Spleen (tissue), 11 donors: ENCODE data around the gene SF3A1. TPM values are rescaled to one million over a fixed set of nuclear protein-coding genes. Genes with fewer than 3 reads are reported as not detected.

Experiments
- DNase-seq: peaks from one replicate; pipeline ENCODE4 v3.0.0-alpha.2; 2020
- H3K27ac ChIP-seq, 8 donors: fragments of 200-600 bp; sonication (generic) in 7 of 8; 1 replicate in 4 of 8; 2 replicates in 4 of 8; pipeline versions ENCODE4 v1.5.0 to v1.8.0; 2016 to 2021; ENCODE audit warnings: inconsistent platforms in 4 of 8, mild to moderate bottlenecking in 4 of 8, moderate library complexity in 1 of 8
- H3K27me3 ChIP-seq, 7 donors: fragments of 200-600 bp; sonication (generic) in 6 of 7; replicated peaks in 1 of 7; 1 replicate in 4 of 7; 2 replicates in 3 of 7; pipeline versions ENCODE4 v1.5.0 to v1.8.0; 2016 to 2021; ENCODE audit warnings: inconsistent platforms in 3 of 7, mild to moderate bottlenecking in 1 of 7
- H3K36me3 ChIP-seq, 6 donors: fragments of 200-600 bp; sonication (generic) in 5 of 6; 1 replicate in 4 of 6; 2 replicates in 2 of 6; pipeline versions ENCODE4 v1.5.0 to v1.8.0; 2016 to 2021; ENCODE audit warnings: inconsistent platforms in 2 of 6
- H3K4me1 ChIP-seq, 6 donors: fragments of 200-600 bp; sonication (generic) in 5 of 6; 1 replicate in 3 of 6; 2 replicates in 3 of 6; pipeline versions ENCODE4 v1.5.0 to v1.8.0; 2016 to 2021; ENCODE audit warnings: inconsistent platforms in 3 of 6
- H3K4me3 ChIP-seq, 8 donors: fragments of 200-600 bp; sonication (generic) in 7 of 8; 1 replicate in 4 of 8; 2 replicates in 4 of 8; pipeline versions ENCODE4 v1.5.0 to v1.8.0; 2016 to 2021; ENCODE audit warnings: inconsistent platforms in 4 of 8, mild to moderate bottlenecking in 4 of 8, moderate library complexity in 2 of 8
- H3K9me3 ChIP-seq, 8 donors: fragments of 200-600 bp; sonication (generic) in 7 of 8; 1 replicate in 4 of 8; 2 replicates in 4 of 8; pipeline versions ENCODE4 v1.5.0 to v1.8.0; 2016 to 2021; ENCODE audit warnings: inconsistent platforms in 4 of 8
- CTCF ChIP-seq, 11 experiments: fragments of 200-600 bp in 7 of 11; fragments of 450-650 bp in 4 of 11; sonication (generic) in 4 of 11; IDR thresholded peaks in 8 of 11; conservative IDR thresholded peaks in 3 of 11; 1 replicate in 7 of 11; 2 replicates in 4 of 11; pipeline versions ENCODE4 v1.4.0 to v1.8.0; 2016 to 2021; ENCODE audit warnings: antibody characterized with exemption in 11 of 11, inconsistent platforms in 4 of 11, mild to moderate bottlenecking in 1 of 11
- POLR2A ChIP-seq, 3 donors: fragments of 450-650 bp; IDR thresholded peaks; one replicate each; pipeline ENCODE4 v1.5.1; 2017; ENCODE audit warnings: antibody characterized with exemption in 3 of 3, mild to moderate bottlenecking in 1 of 3
- POLR2AphosphoS5 ChIP-seq, 3 donors: sonication (generic); formaldehyde crosslinking; IDR thresholded peaks; one replicate each; pipeline ENCODE4 v1.5.1; 2017; ENCODE audit warnings: antibody characterized with exemption in 3 of 3
- WGBS, 5 donors: extraction: QIAGEN DNeasy Blood & Tissue Kit in 3 of 5; methylation state at CpG; one replicate each; pipeline versions ENCODE4 v1.1.5 to v1.1.7; 2013 to 2018; 5-methylcytosine and 5-hydroxymethylcytosine counted together
- intact Hi-C: fragments of 100-400 bp; cut with DNase I; formaldehyde crosslinking; loops from one replicate; pipeline ENCODE4 v1.15.0; 2023; ENCODE audit warnings: low total_unique reads
- polyA plus RNA-seq, 3 donors: library from polyadenylated mRNA; stranded (reverse); fragments of 200-250 nt; gene quantifications; one replicate each; pipeline ENCODE4 v1.2.1, GENCODE V29; 2013
- total RNA-seq, 7 donors: library from RNA; depleted of rRNA in 3 of 7; stranded (reverse); fragments of >200 nt in 3 of 7; fragmentation: NEBNext Ultra II Directional in 4 of 7; extraction: Animal tissue kit (Norgen Biotek cat#: 25700) in 4 of 7; gene quantifications; one replicate each; pipeline versions ENCODE4 v1.1.0 to v1.2.1, GENCODE V29; 2016 to 2021
- donor health status: healthy with polysubstance abuse.
- donor health status: DM: no; HTN: no; CAD: no; lungs with moderate emphysema.
- donor health status: DM: no; HTN: no; CAD: no.
- donor health status: Bipolar disorder and iron deficiency.
- donor health status: healthy.
- donor health status: DM: no; HTN: no; CAD: no.
- donor health status: DM: yes; HTN: yes; CAD: no.

Gene SF3A1
- total and polyA plus RNA-seq, 10 donors, result 14.9 to 223 (median 175) TPM

GRCh38 chr22:30309951-30310741 is 46.5 kb downstream of the SF3A1 start:
- H3K36me3 ChIP-seq, result peaks cover 0 to 5% (median 0%) of the 10 kb centered on the region in 6 donors
- 38 to 49% (median 44%) methylated on average over 7 of the region's 7 CpGs for WGBS, 5 donors
- no peak for DNase-seq
- intact Hi-C loops, result no loop called here
- H3K4me3 ChIP-seq, result peak overlapping the region in 1 of 8 donors; percentile 27
- H3K27me3 ChIP-seq, result no peaks in the 10 kb centered on the region
- peak in 1 of 3 donors; percentile 56 for TF ChIP-seq POLR2AphosphoS5 (IDR thresholded peaks at IDR 0.05)
- peak in 1 of 11 experiments; percentile 10 for TF ChIP-seq CTCF (IDR thresholded peaks at IDR 0.05 in 8 of 11, conservative IDR thresholded peaks at IDR 0.05 in 3 of 11)
- no peak for TF ChIP-seq POLR2A (IDR thresholded peaks at IDR 0.05)
- H3K27ac ChIP-seq, result peak overlapping the region; percentile 68 to 94 (median 88)
- H3K4me1 ChIP-seq, result peaks cover 94 to 100% (median 99%) of the 10 kb centered on the region in 6 donors
- no peaks in the 10 kb centered on the region for H3K9me3 ChIP-seq

GRCh38 chr22:30308518-30309230 is 48.0 kb downstream of the SF3A1 start:
- intact Hi-C loops, result no loop called here
- peaks cover 96 to 100% (median 99%) of the 10 kb centered on the region in 6 donors for H3K4me1 ChIP-seq
- H3K4me3 ChIP-seq, result no peak overlapping the region
- H3K9me3 ChIP-seq, result no peaks in the 10 kb centered on the region
- peak overlapping the region; percentile 68 to 94 (median 88) for H3K27ac ChIP-seq
- DNase-seq, result no peak
- H3K36me3 ChIP-seq, result peaks cover 0 to 8% (median 0%) of the 10 kb centered on the region in 6 donors
- TF ChIP-seq POLR2AphosphoS5 (IDR thresholded peaks at IDR 0.05) (peak in 1 of 3 donors; percentile 13), POLR2A (IDR thresholded peaks at IDR 0.05) (no peak)
- no peaks in the 10 kb centered on the region for H3K27me3 ChIP-seq
- whole genome bisulfite sequencing, 5 donors, result 59 to 66% (median 63%) methylated on average over 5 of the region's 5 CpGs

DNA sequence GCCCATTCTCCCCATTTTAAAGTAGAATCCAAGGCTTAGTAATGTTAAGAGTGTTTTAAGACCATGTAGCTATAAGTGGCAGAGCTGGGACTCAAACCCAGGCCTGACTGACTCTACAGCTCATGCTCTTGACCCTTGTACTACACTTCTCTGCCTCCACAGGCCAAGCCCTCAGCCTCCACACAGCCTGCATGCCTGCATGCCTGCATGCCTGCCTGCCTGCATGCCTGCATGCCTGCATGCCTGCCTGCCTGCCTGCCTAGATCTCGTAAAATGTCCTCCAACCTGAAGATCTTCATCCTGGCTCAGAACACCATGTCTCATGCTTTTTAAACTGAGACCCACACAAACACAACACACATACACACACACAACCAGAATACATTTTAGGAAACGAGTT is 48.6 kb downstream of the SF3A1 start:
- Histone ChIP-seq H3K4me3 (no peak overlapping the region), H3K27ac (peak overlapping the region; percentile 68 to 94 (median 88)), H3K36me3 (peaks cover 0 to 14% (median 0%) of the 10 kb centered on the region in 6 donors), H3K9me3 (no peaks in the 10 kb centered on the region), H3K4me1 (peaks cover 99 to 100% (median 100%) of the 10 kb centered on the region in 6 donors), H3K27me3 (no peaks in the 10 kb centered on the region)
- intact Hi-C loops, result no loop called here
- TF ChIP-seq POLR2AphosphoS5 (IDR thresholded peaks at IDR 0.05) (peak in 1 of 3 donors; percentile 34), POLR2A (IDR thresholded peaks at IDR 0.05) (no peak)
- whole genome bisulfite sequencing, 5 donors, result 64 to 83% (median 81%) methylated on average over 2 of the region's 2 CpGs
- no peak for DNase-seq

GRCh38 chr22:30307041-30307574 is 49.6 kb downstream of the SF3A1 start:
- intact Hi-C loops, result no loop called here
- DNase-seq, result no peak

More at GRCh38 chr22:30307041-30307574, 49.6 kb downstream of the SF3A1 start:
- 60 to 71% (median 62%) methylated on average over 4 of the region's 4 CpGs for whole genome bisulfite sequencing, 5 donors
- Histone ChIP-seq H3K4me1 (peaks cover 99 to 100% (median 100%) of the 10 kb centered on the region in 6 donors), H3K4me3 (peak overlapping the region in 4 of 8 donors; percentile 1 to 57 (median 16)), H3K27me3 (no peaks in the 10 kb centered on the region), H3K27ac (peak overlapping the region; percentile 69 to 94 (median 88)), H3K9me3 (no peaks in the 10 kb centered on the region), H3K36me3 (peaks cover 0 to 23% (median 0%) of the 10 kb centered on the region in 6 donors)
- no peak for TF ChIP-seq POLR2AphosphoS5 (IDR thresholded peaks at IDR 0.05)
- no peak for TF ChIP-seq POLR2A (IDR thresholded peaks at IDR 0.05)
- TF ChIP-seq CTCF (IDR thresholded peaks at IDR 0.05 in 8 of 11, conservative IDR thresholded peaks at IDR 0.05 in 3 of 11), result no peak
